Upper lobe of left lung (tissue), 4 donors: ENCODE measurements around the gene ENO3.
A peak's percentile ranks its signal among the peaks of the same experiment; 100 is the strongest.

Source experiments
- POLR2A ChIP-seq, 4 donors: fragments of 450-650 bp; IDR thresholded peaks; one replicate each; pipeline ENCODE4 v1.5.1; 2016 to 2017; ENCODE audit warnings: antibody characterized with exemption in 4 of 4, mild to moderate bottlenecking in 2 of 4
- POLR2AphosphoS5 ChIP-seq, 2 donors: sonication (generic); formaldehyde crosslinking; IDR thresholded peaks; one replicate each; pipeline ENCODE4 v1.5.1; 2017; ENCODE audit warnings: antibody characterized with exemption in 2 of 2
- TF ChIP-seq, protein P1 (sequence below), 6 experiments: fragments of 450-650 bp in 4 of 6; fragments of 200-600 bp in 2 of 6; sonication (generic) in 2 of 6; IDR thresholded peaks; one replicate each; pipeline ENCODE4 v1.5.1; 2016 to 2019; ENCODE audit warnings: antibody characterized with exemption in 6 of 6

DNA sequence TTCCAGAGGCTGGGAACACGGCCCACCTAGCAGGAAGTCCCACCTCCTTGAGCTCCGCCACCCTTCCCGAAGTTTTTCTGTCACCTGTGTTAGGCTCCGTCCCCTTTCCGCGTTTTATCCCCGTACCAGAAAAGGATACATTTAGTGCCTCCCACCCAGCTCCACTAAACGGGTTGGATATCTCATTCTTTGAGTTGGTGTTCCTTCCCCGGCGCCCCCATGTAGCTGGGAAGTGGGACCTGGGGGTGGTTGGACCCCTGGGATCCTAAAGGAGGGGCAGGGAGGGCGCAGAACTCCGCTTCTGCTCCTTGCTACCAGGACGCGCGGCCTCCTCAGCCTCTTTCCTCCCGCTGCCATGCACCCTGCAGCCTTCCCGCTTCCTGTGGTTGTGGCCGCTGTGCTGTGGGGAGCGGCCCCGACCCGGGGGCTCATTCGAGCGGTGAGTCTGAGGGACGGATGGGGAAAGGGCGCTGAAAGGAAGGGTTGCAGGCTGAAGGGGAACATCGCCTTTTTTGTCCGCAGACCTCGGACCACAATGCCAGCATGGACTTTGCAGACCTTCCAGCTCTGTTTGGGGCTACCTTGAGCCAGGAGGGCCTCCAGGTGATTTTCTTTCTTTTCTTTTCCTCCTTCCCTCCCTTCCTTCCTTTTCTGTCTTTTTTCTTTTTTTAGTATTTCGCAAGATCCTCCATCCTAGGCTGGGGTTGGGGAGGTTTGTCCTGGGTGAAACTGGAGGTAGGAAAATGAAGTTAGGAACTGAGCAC lies 10.2 kb upstream of the ENO3 start:
- peak in 1 of 2 donors; percentile 8 for TF ChIP-seq POLR2AphosphoS5 (IDR thresholded peaks at IDR 0.05)
- TF ChIP-seq, protein P1, sequence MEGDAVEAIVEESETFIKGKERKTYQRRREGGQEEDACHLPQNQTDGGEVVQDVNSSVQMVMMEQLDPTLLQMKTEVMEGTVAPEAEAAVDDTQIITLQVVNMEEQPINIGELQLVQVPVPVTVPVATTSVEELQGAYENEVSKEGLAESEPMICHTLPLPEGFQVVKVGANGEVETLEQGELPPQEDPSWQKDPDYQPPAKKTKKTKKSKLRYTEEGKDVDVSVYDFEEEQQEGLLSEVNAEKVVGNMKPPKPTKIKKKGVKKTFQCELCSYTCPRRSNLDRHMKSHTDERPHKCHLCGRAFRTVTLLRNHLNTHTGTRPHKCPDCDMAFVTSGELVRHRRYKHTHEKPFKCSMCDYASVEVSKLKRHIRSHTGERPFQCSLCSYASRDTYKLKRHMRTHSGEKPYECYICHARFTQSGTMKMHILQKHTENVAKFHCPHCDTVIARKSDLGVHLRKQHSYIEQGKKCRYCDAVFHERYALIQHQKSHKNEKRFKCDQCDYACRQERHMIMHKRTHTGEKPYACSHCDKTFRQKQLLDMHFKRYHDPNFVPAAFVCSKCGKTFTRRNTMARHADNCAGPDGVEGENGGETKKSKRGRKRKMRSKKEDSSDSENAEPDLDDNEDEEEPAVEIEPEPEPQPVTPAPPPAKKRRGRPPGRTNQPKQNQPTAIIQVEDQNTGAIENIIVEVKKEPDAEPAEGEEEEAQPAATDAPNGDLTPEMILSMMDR (IDR thresholded peaks at IDR 0.05): peak in 1 of 6 experiments; percentile 2
- TF ChIP-seq POLR2A (IDR thresholded peaks at IDR 0.05): no peak
